Heart left ventricle (tissue), 16 donors: ENCODE results near the gene ZNF735. TPM values are rescaled to one million over a fixed set of nuclear protein-coding genes. Genes with fewer than 3 reads are reported as not detected.
"Not testable (repeated sequence)": the region's sequence is repeated elsewhere in the genome, so short reads cannot be mapped to it uniquely, and the experiment has no call there.

Experiments
- ATAC-seq, 4 donors: fragments of 200-7000 bp; cut with Tn5 transposase; one replicate each; pipeline ENCODE4 v1.9.1; 2020 to 2022; ENCODE audit warnings: moderate library complexity in 4 of 4, mild to moderate bottlenecking in 3 of 4, moderate number of reproducible peaks in 1 of 4
- DNase-seq, 5 donors: peaks; one replicate each; pipeline ENCODE4 v3.0.0-alpha.2; 2020
- H3K27ac ChIP-seq, 12 donors: fragments of 200-600 bp; sonication (generic) in 4 of 12; one replicate each; pipeline versions ENCODE4 v1.5.0 to v1.8.0; 2016 to 2022; ENCODE audit warnings: mild to moderate bottlenecking in 2 of 12
- H3K27me3 ChIP-seq, 9 donors: fragments of 200-600 bp; sonication (generic) in 2 of 9; one replicate each; pipeline versions ENCODE4 v1.5.1 to v1.8.0; 2016 to 2022; ENCODE audit warnings: mild to moderate bottlenecking in 3 of 9
- H3K36me3 ChIP-seq, 9 donors: fragments of 200-600 bp; sonication (generic) in 2 of 9; one replicate each; pipeline versions ENCODE4 v1.5.0 to v1.8.0; 2018 to 2022; ENCODE audit warnings: mild to moderate bottlenecking in 2 of 9
- H3K4me1 ChIP-seq, 12 donors: fragments of 200-600 bp; sonication (generic) in 4 of 12; one replicate each; pipeline versions ENCODE4 v1.5.0 to v1.8.0; 2016 to 2022; ENCODE audit warnings: mild to moderate bottlenecking in 3 of 12
- H3K4me3 ChIP-seq, 12 donors: fragments of 200-600 bp; sonication (generic) in 4 of 12; one replicate each; pipeline versions ENCODE4 v1.5.0 to v1.8.0; 2017 to 2022; ENCODE audit warnings: mild to moderate bottlenecking in 9 of 12, moderate library complexity in 4 of 12
- H3K9me3 ChIP-seq, 12 donors: fragments of 200-600 bp; sonication (generic) in 4 of 12; one replicate each; pipeline versions ENCODE4 v1.5.0 to v1.8.0; 2016 to 2022; ENCODE audit warnings: mild to moderate bottlenecking in 1 of 12
- CTCF ChIP-seq, 12 donors: fragments of 200-600 bp; sonication (generic) in 4 of 12; IDR thresholded peaks; one replicate each; pipeline versions ENCODE4 v1.5.0 to v1.8.0; 2018 to 2022; ENCODE audit warnings: antibody characterized with exemption in 12 of 12, mild to moderate bottlenecking in 5 of 12
- POLR2A ChIP-seq, 2 donors: fragments of 450-650 bp; IDR thresholded peaks; one replicate each; pipeline ENCODE4 v1.6.1; 2017; ENCODE audit warnings: antibody characterized with exemption in 2 of 2, mild to moderate bottlenecking in 2 of 2, moderate library complexity in 2 of 2
- WGBS, 4 donors: extraction: QIAGEN DNeasy Blood & Tissue Kit in 2 of 4; methylation state at CpG; one replicate each; pipeline versions ENCODE4 v1.1.5 to v1.1.7; 2013 to 2018; 5-methylcytosine and 5-hydroxymethylcytosine counted together
- intact Hi-C, 10 donors: fragments of 100-400 bp; cut with DNase I; formaldehyde crosslinking; loops; one replicate each; pipeline versions ENCODE4 v1.11.1 to v1.14.2; 2022
- long read RNA-seq, 3 donors: library from polyadenylated mRNA; unstranded; transcript quantifications; one replicate each; pipeline ENCODE4 v2.0.0, GENCODE V29; 2020 to 2021
- polyA plus RNA-seq, 2 donors: library from polyadenylated mRNA; stranded (reverse); fragments of 200-250 nt; gene quantifications; one replicate each; pipeline ENCODE4 v1.2.3, GENCODE V29; 2013
- total RNA-seq, 9 donors: library from RNA; depleted of rRNA in 2 of 9; stranded (reverse); fragments of >200 nt in 2 of 9; fragmentation: NEBNext Ultra II Directional in 3 of 9; extraction: Animal tissue kit (Norgen Biotek cat#: 25700) in 3 of 9; gene quantifications; one replicate each; pipeline versions ENCODE4 v1.1.0 to v1.2.4, GENCODE V29; 2016 to 2023
- donor health status: ischemic (EF 13 %, LVEDD 7.1; RV severe dilation, severe dysfunction).
- donor health status: healthy with polysubstance abuse.
- donor health status: DM: no; HTN: yes; CAD: no.
- donor health status: DM: no; HTN: no; CAD: no.
- donor health status: ischemic (EF 25% LVEDD 6.9; RV normal size, moderate dysfunction).
- donor health status: ischemic (EF 25% LVEDD 5.7; RV mildly dilated, moderate dysfunction).
- donor health status: healthy.
- donor health status: DM: yes; HTN: yes; CAD: no.
- donor health status: ischemic (EF 35%, LVEDD 5.7; RV mildly dilated, moderate dysfunction).
- donor health status: nonischemic (EF 11% LVEDD 7.7; RV severe dilation, severe dysfunction).
- donor health status: DM: yes; HTN: yes; CAD: no.
- donor health status: PGD.
- donor health status: ischemic (EF 29% LVEDD 5.4; RV normal size, mild dysfunction).
- donor health status: nonischemic (EF 23%, LVEDD 6.1; RV moderate dilation, normal function).

ZNF735 gene
- total RNA-seq = not detected
- not detected for polyA plus RNA-seq
- long read RNA-seq, donor 1 = 0 reads
- long read RNA-seq, donor 2 = 0 reads
- long read RNA-seq, donor 3 = 0 reads

- WGBS, 4 donors = 80 to 85% (median 84%) methylated on average over 13 of the region's 13 CpGs
- intact Hi-C loops = no loop called here
- Histone ChIP-seq H3K27ac (no peak within 1 kb of the TSS), H3K4me3 (no peak within 1 kb of the TSS), H3K27me3 (no peaks in the 10 kb centered on the region), H3K36me3 (no peaks in the 10 kb centered on the region), H3K9me3 (peaks cover 0 to 35% (median 6%) of the 10 kb centered on the region in 12 donors), H3K4me1 (no peaks in the 10 kb centered on the region)
- no peak for DNase-seq
- no peak for ATAC-seq
- no peak for TF ChIP-seq CTCF (IDR thresholded peaks at IDR 0.05)
- no peak for TF ChIP-seq POLR2A (IDR thresholded peaks at IDR 0.05)
Observed at GRCh38 chr7:64206903-64207302, at the start of gene ZNF735. TSS of gene ZNF735 (plus strand) at chr7:64207203. CDS start at chr7:64207203, 0 bp downstream.

GRCh38 chr7:64170974-64171373 is 36.0 kb upstream of the ZNF735 start:
- intact Hi-C loops = not testable (repeated sequence)

GRCh38 chr7:64174328-64174727 is 32.7 kb upstream of the ZNF735 start:
- Histone ChIP-seq H3K36me3 (no peaks in the 10 kb centered on the region), H3K9me3 (peaks cover 0 to 32% (median 0%) of the 10 kb centered on the region in 12 donors), H3K27me3 (peaks cover 0 to 13% (median 0%) of the 10 kb centered on the region in 9 donors), H3K4me1 (no peaks in the 10 kb centered on the region), H3K27ac (no peak overlapping the region), H3K4me3 (no peak overlapping the region)
- no peak for ATAC-seq
- DNase-seq = peak in 2 of 5 donors; percentile 8 to 37
- TF ChIP-seq POLR2A (IDR thresholded peaks at IDR 0.05) (no peak), CTCF (IDR thresholded peaks at IDR 0.05) (no peak)
- intact Hi-C loops = no loop called here
- whole genome bisulfite sequencing, 4 donors = 63 to 100% (median 65%) methylated on average over 2 to 5 of the region's 5 CpGs

More at GRCh38 chr7:64170974-64171373, 36.0 kb upstream of the ZNF735 start:
- WGBS, 4 donors = 64 to 76% (median 73%) methylated on average over 2 of the region's 2 CpGs
- not testable (repeated sequence) for H3K27ac ChIP-seq, H3K27me3 ChIP-seq, ATAC-seq, H3K36me3 ChIP-seq, H3K4me3 ChIP-seq, H3K4me1 ChIP-seq, DNase-seq
- H3K9me3 ChIP-seq = peaks cover 0 to 48% (median 0%) of the 10 kb centered on the region in 12 donors

GRCh38 chr7:64174941-64175340 is 32.1 kb upstream of the ZNF735 start:
- Histone ChIP-seq H3K4me1 (no peaks in the 10 kb centered on the region), H3K27me3 (peaks cover 0 to 20% (median 0%) of the 10 kb centered on the region in 9 donors), H3K9me3 (peaks cover 0 to 32% (median 0%) of the 10 kb centered on the region in 12 donors), H3K36me3 (no peaks in the 10 kb centered on the region), H3K4me3 (no peak overlapping the region), H3K27ac (no peak overlapping the region)
- TF ChIP-seq CTCF (IDR thresholded peaks at IDR 0.05) (no peak), POLR2A (IDR thresholded peaks at IDR 0.05) (no peak)
- intact Hi-C loops = no loop called here
- DNase-seq (peak in 2 of 5 donors; percentile 11 to 47), ATAC-seq (no peak)
- 17 to 38% (median 22%) methylated on average over 7 of the region's 7 CpGs for WGBS, 4 donors

- H3K4me3 ChIP-seq = no peak overlapping the region
- peaks cover 0 to 11% (median 0%) of the 10 kb centered on the region in 12 donors for H3K9me3 ChIP-seq
- 39 to 51% (median 42%) methylated on average over 4 of the region's 4 CpGs for WGBS, 4 donors
- TF ChIP-seq POLR2A (IDR thresholded peaks at IDR 0.05) (no peak), CTCF (IDR thresholded peaks at IDR 0.05) (peak in 9 of 12 donors; percentile 14 to 45 (median 23))
- no peak overlapping the region for H3K27ac ChIP-seq
- H3K27me3 ChIP-seq = peaks cover 0 to 48% (median 17%) of the 10 kb centered on the region in 9 donors
- intact Hi-C loops = loop anchor here in 2 of 10 donors (5.0 kb wide), 1 partner anchor 436 kb away; no protein-coding TSS in a partner anchor
- ATAC-seq (no peak), DNase-seq (no peak)
- no peaks in the 10 kb centered on the region for H3K36me3 ChIP-seq
- peaks cover 0 to 8% (median 0%) of the 10 kb centered on the region in 12 donors for H3K4me1 ChIP-seq
Observed at GRCh38 chr7:64180989-64181388, 26.0 kb upstream of the ZNF735 start.
